NOMO-1 treated with DMSO at 0.1 percent for 48 hours (cell line): ENCODE results near the gene DIO3.

ENCODE experiments used
- DNase-seq: peaks from one replicate; lab custom pipeline; 2025; ENCODE audit not compliant: unreplicated experiment; lab: John Stamatoyannopoulos, UW

Gene DIO3

DNA sequence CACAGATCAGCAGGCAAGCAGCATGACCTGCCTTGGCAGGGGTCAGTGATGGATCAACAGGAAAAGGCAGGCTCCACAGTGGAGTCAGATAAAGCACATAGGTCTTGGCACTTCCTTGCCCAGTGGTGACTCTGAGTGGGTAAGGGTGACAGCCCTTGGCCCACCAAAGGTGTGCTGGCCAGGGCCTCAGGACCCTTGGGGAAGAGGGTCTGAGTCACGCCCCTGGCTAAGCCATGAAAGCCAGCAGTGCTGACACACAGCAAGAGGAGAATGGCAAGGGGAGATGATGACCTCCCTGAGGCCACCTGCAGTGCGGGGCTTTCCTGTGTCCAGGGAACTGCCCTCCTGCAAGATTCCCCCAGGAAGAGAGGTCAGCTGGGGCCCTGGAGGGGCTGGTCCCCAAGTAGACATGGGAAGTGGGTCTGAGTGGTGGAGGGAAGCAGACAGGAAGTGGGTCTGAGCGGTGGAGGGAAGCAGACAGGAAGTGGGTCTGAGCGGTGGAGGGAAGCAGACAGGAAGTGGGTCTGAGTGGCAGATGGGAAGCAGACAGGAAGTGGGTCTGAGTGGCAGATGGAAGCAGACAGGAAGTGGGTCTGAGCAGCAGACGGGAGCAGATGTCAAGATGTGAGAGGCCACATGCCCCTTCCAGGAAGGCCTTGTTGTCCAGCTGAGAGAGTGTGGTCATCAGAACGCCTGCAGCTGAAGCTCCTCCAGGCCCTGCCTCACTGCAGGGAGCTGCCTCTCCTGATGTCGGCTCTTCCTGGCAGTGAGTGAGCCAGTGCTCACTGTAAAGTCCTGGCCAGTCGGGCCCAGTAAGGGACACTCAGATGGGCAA lies 34.8 kb downstream of the DIO3 start:
- no peak for DNase-seq

DNA sequence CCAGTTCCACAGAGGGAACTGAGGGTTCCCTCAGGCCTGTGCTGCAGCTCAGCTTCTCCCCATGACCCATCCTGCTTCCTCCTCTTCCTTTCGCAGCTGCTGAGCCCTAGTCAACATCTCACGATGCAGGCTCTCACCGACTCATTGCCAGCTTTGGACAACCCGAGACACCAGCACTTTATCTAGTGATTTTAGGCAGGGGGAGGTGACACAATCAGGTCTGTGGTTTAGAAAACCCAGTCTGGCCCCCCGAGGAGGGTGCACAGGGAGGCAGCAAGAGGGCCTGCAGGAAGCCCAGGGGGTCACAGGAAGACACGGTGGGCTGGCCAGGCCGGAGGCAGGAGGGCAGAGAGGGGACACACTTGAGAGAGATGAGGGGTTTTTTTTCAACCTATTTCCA lies 35.4 kb downstream of the DIO3 start:
- DNase-seq = no peak

DNA sequence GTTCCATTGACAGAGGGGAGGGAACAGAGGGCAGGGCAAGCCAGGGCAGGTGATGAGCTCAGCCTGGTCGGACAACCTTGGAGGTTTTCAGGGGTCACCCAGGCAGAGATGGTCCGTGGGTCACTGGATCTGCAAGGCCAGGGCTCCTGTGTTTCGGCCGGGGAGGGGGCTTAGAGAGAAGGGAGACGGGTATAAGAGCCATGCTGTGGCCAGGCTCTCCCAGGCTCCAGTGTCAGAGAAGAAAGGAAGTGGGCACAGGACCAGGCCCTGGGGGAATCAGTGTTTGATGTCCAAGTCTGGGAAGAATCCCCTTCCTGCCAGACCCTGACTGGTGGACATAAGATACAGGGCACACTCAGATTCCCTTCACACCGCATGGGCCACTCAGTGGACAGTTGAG lies 36.9 kb downstream of the DIO3 start:
- no peak for DNase-seq

DNA sequence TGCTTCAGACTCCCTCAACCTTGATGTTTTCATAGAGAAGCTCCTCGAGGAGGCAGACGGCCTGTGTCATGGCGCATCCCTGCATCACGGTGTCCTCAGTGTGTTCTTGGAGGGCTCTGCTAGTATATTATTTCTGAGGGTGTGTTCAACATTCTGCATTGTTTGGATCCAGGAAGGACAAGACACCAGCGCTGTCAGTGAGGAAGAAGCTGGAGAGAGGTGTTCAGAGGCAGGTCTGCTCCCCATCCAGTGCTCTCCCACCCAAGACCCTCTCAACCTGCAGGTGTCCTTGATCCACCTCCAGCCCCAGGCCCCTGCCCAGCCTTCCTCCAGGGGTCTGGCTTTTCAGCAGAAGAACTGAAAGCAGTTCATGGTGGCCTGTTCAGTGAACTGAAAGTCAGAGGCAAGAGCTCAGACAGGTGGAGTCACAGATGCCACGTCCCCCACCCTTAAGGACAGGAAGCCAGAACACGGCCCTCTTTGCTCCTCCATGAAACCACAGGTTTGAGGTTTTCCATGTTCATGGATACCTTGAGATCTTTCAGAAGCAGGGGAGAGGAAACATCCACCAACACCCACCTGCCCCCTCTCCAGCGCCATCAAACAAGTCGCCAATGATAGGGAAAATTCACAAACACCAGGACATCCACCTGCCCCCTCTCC lies 37.4 kb downstream of the DIO3 start:
- no peak for DNase-seq

DNA sequence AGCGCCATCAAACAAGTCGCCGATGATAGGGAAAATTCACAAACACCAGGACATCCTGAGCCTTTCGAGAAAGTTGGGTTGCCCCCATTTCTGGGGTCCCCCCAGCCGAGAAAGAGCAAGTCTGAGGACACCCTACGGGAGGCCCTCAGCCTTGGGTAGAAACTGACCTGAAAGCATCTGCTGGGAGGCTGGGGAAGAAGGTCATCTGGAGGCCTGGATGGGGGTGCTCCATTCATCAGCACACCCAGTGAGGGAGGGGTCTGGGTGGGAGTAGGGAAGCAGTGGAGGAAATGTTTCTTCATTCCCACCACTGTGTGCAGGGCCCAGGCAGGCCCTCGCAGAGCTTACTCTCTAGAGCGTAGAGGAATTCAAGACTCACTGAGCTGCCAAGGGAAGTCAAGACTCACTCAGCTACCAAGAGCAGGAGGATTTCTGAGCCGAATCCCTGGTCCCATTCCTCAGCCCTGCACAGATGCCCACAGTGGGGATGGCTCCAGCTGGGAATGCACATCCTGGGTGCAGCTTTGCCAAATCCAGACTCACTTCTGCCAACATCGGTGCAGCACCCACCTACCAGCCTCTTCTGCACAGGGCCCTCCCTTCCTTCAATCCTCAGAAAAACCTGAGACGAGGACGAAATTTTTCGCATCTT lies 38.1 kb downstream of the DIO3 start:
- DNase-seq = no peak

DNA sequence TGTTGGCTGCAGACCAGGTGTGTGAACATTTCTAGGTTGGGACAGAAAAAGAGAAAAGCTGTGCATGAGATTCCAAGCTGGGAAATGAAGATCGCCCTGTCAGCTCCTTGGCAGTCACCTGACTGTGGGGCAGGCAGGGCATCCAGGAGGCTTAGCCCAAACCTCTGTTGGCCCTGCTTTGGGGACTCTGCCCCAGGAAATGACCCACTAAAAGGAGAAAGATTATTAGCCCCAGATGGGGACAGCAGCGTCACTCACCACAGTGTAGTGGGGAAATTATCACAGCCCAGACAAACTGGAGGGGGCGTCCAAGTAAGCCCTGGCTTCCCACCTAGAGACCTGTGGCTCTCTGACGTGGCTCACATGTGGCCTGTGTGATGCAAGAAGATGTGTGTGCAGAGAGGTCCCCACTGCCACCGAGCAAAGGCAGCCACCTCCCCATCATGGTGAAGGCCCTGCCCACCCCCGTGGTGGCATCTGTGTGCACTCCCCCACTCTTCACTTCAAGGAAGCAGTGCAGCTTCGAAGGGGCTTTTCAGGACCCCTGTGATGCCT lies 39.1 kb downstream of the DIO3 start:
- no peak for DNase-seq

DNA sequence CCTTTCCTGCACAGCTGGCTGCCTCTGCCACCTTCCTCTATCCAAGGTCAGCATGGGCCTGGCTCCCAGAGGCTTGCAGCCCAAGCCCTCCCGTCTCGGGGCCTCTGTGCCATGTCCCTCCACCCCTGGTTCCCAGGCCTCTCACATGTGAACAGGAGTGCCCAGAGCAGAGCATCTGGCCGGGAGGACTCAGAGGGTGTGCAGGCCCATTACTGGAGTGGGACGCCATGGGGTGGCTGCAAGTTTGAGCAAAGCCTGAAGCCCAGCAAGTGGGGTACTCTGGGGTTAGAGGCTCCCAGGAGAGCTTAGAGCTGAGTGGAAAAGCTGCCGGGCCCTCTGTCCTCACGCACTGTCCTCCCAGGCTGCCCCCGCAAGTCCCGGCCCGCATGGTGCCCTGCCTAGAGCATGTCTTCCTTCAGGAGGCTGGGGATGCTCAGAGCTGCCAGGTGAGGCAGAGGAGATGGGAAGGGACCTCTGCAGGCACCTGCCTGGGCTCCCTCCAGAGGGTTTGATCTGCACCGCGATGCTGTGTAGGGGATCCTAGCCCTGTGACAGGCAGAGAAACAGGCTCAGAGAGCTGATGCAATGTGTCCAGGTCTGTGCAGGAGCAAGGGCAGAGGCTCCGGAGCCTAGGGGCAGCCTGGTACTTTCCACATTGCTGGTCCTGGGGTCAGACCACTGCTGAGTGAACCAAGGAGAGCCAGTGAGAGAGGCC lies 39.8 kb downstream of the DIO3 start:
- DNase-seq = no peak

DNA sequence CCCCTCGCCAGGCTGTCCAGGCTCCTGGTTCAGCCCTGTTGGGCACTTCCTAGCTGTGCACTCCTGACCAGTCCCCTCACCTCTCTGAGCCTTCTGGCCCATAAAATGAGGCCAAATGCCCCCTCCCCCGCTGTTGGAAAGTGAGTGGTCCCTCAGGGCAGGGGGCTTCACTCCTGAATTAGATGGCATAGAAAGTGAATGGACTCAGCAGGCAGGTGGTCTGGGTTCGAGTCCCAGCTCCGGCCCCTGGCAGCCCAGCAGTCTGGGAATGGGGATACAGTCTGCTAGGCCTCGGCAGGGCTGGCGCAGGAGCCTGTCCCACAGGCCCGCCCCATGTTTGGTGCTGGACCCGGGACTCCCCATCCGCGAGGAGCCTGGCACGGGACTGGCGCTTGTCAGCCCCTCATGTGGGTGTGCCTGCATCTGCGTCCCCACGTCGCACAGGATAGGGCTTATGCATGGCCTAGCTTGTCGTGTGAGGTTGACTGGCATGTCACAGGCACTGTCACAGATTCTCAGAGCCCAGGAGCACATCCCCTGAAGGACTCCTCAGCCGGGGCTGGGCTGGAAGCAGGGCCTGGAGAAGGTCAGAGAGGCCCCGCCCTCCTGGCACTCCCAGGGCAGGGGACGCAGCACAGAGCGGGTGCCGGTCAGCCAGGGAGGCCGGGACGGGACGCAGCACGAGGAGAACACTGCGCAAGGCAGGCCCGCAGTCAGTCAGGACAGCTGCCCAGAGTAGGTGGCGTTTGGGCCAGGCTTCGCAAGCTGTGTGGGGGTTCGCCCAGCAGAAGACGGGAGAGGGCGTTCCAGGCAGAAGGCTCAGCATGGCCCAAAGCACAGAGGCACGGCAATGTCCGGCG lies 40.5 kb downstream of the DIO3 start:
- DNase-seq = no peak

DNA sequence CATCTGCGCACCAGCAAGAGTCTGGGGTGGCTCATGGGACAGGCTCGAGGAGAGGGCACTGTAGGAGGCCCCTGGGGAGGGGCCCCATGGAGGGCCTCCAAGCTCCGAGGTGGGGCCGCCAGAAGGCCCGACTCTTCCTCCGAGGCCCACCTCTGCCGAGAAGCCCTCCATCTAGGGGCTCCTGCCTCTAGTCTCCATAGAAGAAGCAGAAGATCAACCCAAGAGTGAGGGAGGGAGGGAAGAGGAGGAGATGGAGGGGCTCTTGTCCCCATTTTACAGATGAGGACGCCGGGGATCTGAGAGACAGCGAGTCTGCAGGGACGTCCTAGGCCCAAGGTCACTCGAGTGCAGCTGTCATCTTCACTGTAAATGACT lies 41.2 kb downstream of the DIO3 start:
- no peak for DNase-seq

DNA sequence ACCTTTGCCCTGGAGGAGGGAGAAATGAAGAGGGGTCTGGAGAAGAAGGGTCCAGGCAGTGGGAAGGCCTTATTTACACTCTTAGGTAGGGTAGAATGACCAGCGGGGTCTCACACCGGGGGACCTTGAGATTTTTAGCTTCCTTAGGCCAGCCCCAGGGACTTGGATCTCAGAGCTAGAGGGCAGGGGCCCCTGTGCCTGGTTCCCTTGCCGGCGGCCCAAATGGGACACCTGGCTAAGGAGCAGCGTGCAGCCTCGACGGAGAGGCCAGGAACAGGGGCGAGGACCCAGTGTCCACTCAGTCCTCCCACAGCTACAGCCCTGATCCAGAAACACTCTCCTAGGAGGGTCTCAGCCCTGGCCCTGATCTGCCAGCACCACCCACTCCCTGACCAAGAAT lies 41.8 kb downstream of the DIO3 start:
- no peak for DNase-seq

DNA sequence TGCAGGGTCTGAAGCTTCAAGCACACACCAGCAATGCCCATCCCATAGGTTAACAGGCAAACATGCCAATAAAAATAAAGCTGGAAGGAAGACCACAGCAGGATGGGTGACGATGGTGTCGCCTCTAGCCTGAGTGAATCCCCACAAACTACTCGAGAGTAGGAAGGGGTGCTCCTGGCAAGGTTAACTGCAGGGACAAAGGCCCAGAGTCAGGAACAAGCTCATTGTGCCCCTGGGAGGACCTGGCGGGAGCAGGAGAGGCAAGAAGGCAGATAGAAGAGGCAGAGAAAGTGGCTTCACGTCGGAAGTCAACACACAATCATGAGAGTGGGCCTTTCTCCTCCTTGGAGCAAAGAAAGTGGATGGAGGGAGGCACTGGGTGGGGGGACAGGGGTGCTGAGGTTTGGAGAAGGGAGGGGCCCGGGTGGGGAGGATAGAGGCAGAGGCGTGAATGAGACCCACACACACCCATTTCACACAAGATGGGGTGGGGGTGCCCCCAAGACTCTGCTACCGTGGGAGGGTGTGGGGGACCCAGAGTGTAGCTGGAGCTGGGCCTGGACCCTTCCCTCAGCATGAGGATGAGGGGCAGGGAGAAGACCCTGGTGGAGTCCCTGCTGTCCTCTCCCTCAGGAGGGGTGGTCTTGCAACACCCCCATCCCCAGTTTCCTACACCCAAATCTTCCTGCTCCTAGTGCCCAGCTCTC lies 43.1 kb downstream of the DIO3 start:
- DNase-seq = no peak

DNA sequence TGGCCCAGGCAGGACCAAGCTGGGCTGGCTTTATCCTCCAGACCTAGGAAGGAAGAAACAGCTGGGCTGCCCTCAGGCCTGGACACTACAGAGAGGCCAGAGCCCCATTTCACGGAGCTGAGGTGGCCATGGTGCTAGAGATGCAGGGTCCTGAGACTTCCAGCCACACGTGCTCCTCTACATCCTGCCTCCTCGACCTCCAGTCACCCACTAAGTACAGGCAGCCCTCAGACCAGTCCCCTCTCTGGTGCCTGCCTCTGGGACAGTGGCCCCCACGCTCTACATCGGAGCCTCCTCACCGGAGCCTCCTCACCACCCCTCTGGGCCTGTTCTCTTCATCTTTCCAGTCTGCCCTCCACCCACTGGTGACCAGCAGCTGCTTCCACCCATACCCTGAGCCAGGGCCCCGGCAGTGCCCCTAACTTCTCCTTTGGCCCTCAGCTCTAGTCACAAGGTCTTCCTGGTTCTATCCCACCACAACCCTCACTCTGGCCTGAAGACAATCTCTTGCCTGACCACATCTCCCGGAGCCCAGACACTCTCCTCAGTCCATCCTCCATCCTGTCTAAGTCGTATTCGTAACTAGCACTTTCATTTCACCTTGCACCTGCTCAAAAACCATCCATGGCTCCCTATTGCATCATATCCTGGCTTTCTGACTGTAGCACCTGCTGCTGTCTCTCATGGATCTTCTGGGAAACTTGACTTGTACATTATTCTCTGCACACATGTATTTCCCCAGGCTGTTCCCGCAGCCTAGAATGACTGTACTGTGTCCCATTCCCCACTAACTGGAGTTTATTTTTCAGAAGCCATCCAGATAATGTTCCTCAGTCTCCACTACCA lies 43.9 kb downstream of the DIO3 start:
- no peak for DNase-seq

DNA sequence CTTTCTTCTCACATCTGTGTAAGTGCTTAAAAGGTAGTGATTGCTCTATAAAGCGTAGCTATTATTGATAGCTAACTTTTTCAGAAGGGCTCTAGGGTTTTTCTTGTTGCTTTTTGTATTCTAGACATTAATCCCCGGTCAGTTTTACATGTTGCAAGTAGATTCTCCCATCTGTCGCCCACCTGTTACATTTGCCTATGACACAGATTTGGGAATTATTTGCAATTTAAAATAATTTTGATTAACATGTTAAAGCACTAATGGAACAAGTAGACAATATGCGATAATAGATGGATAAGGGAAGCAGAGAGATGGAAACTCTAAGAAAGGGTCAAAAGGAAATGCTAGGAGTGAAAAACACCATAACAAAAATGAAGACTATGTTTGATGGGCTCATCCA lies 44.5 kb downstream of the DIO3 start:
- DNase-seq = no peak
